HUES48 (cell line): Measurements from ENCODE around the gene SLC31A2.
"Not testable (repeated sequence)": the region's sequence is repeated elsewhere in the genome, so short reads cannot be mapped to it uniquely, and the experiment has no call there.

Source experiments
- H3K27ac ChIP-seq: one replicate; pipeline ENCODE4 v1.7.0; 2013; ENCODE audit warnings: low read depth, low read length, inconsistent platforms
- H3K27me3 ChIP-seq: 2 replicates; pipeline ENCODE4 v1.6.1; 2013; ENCODE audit warnings: mild to moderate bottlenecking, low read length; ENCODE audit not compliant: control insufficient read depth, insufficient read depth
- H3K36me3 ChIP-seq: 2 replicates; pipeline ENCODE4 v1.6.1; 2013; ENCODE audit warnings: low read length; ENCODE audit not compliant: control insufficient read depth, insufficient read depth
- H3K4me1 ChIP-seq: 2 replicates; pipeline ENCODE4 v1.6.1; 2013; ENCODE audit warnings: mild to moderate bottlenecking, low read length; ENCODE audit not compliant: control insufficient read depth, insufficient read depth
- H3K4me3 ChIP-seq: 2 replicates; pipeline ENCODE4 v1.5.1; 2013; ENCODE audit warnings: mild to moderate bottlenecking, low read depth, low read length
- H3K9ac ChIP-seq: 2 replicates; pipeline ENCODE4 v1.6.1; 2013; ENCODE audit warnings: mild to moderate bottlenecking, low read depth, low read length, moderate library complexity
- H3K9me3 ChIP-seq: 2 replicates; pipeline ENCODE4 v1.6.1; 2013; ENCODE audit warnings: low read length; ENCODE audit not compliant: control insufficient read depth, insufficient read depth

The SLC31A2 gene, protein sequence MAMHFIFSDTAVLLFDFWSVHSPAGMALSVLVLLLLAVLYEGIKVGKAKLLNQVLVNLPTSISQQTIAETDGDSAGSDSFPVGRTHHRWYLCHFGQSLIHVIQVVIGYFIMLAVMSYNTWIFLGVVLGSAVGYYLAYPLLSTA

DNA sequence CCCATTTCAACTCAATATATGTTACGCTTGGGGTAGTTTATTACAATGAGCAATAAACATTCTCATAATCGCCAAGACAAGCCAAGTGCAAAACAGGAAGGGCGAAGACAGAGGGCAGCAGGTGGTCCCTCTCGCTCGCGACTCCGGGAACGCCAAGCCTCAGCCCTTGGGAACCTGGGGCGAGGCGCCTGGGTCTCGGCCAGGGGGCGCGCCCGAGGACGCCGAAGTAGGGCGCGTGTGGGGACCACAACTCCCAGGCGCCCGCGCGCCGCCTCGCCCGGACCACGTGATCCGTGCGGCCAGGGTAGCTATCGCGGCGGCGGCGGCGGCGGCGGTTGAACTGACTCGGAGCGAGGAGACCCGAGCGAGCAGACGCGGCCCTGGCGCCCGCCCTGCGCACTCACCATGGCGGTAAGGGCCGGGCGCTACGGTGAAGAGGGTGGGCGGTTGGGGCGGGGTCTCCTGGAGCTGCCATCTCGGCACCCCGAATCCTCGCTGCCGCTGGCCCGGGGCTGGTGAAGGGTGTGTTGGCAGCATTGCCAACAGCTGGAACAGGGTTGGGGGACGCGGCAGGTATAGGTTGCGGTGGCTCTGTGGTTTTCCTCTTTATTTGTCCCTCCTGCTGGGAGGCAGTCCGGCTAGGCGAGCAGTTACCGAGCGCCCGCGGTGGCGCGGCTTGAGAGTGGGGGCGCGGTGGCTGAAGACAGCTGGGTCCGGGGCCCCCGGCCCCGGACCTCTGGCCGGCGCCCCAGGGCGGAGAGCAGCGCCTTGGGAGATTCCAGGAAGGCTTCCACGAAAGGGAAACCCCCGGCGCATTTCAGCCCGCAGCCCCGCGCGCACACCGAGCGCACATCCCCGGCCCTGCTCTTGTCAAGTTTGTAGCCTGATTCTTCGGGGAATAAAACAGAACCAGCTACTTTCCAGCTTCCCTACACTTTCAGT lies at the start of gene SLC31A2:
Gene SLC31A2 (plus strand): TSS at position 338 of the 942 bp plus-strand sequence. CDS start 68 bp downstream, at position 406.
- Histone ChIP-seq H3K36me3 (no peaks in the 10 kb centered on the region), H3K9ac (no peak within 1 kb of the TSS), H3K27ac (no peak within 1 kb of the TSS), H3K9me3 (no peaks in the 10 kb centered on the region), H3K27me3 (peaks cover 15% of the 10 kb centered on the region), H3K4me1 (no peaks in the 10 kb centered on the region), H3K4me3 (peak within 1 kb of the TSS; percentile 86)

- H3K36me3 ChIP-seq, H3K4me1 ChIP-seq, H3K9ac ChIP-seq, H3K4me3 ChIP-seq, H3K27me3 ChIP-seq, H3K27ac ChIP-seq: not testable (repeated sequence)
- H3K9me3 ChIP-seq: peaks cover 15% of the 10 kb centered on the region
Observed at GRCh38 chr9:113105345-113105744, 45.5 kb upstream of the SLC31A2 start.

GRCh38 chr9:113111065-113111951 lies 39.5 kb upstream of the SLC31A2 start:
- H3K4me3 ChIP-seq, H3K27me3 ChIP-seq, H3K4me1 ChIP-seq, H3K36me3 ChIP-seq, H3K9ac ChIP-seq, H3K27ac ChIP-seq: not testable (repeated sequence)
- H3K9me3 ChIP-seq: peaks cover 11% of the 10 kb centered on the region

- not testable (repeated sequence) for H3K4me3 ChIP-seq, H3K9ac ChIP-seq, H3K4me1 ChIP-seq, H3K27me3 ChIP-seq, H3K36me3 ChIP-seq, H3K27ac ChIP-seq
- H3K9me3 ChIP-seq: peaks cover 11% of the 10 kb centered on the region
Observed at GRCh38 chr9:113112706-113113510, 37.9 kb upstream of the SLC31A2 start.

DNA sequence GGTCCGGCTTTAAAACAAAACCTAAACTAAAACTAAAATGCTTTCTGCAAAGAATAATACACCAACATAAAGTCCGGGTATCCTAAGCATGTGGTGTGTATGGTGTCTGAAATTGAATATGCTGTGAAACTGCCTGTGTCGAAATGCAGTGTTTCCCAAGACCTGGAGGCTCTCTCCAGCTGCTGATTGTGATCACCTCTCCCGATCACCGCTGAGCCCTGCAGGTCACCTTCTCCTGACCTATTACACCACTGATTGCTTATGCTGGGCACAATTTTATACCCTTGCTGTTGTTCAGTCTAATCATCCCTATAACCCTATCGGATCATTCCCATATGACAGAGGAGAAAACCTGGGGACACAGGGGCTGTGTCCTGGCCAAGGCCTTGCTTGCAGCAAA lies 32.0 kb upstream of the SLC31A2 start:
- not testable (repeated sequence) for H3K36me3 ChIP-seq, H3K4me3 ChIP-seq, H3K27me3 ChIP-seq, H3K9ac ChIP-seq, H3K4me1 ChIP-seq, H3K27ac ChIP-seq, H3K9me3 ChIP-seq

DNA sequence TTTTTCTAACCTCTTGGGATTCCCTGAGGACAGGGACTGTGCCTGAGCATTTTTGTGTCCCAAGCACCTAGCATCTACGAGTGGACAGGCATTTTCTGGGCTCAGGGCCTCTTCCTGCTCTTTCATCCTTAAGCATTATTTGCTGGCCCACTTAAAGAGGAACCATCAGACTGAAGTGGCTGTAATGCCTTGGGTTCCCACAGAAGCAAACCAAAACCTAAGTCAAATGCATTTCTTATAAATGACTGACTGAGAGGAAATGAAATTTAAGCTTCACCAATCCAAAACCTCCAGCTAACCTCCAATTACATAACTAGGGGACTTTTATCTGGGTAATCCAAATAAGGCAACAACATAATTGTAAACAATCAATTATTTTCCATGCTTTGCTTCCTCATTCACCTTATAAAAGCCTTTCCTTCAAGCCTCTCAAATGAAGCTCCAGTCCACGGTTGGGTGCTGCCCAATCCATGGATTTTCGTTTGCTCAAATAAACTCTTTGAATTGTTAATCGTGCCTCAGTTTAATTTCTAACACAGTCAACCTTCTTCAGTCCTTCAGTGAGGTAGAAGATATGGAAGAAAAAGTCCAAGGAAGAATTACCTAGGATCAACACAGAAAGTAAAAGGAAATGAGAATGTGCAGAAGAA lies 25.3 kb upstream of the SLC31A2 start:
- Histone ChIP-seq H3K4me1 (no peaks in the 10 kb centered on the region), H3K4me3 (no peak overlapping the region), H3K9me3 (peaks cover 3% of the 10 kb centered on the region; the same call in 1 of the 2 replicates), H3K27me3 (no peaks in the 10 kb centered on the region), H3K9ac (no peak overlapping the region), H3K36me3 (no peaks in the 10 kb centered on the region), H3K27ac (no peak overlapping the region)

- Histone ChIP-seq H3K4me1 (no peaks in the 10 kb centered on the region), H3K27ac (no peak overlapping the region), H3K27me3 (no peaks in the 10 kb centered on the region), H3K4me3 (no peak overlapping the region), H3K36me3 (no peaks in the 10 kb centered on the region), H3K9ac (no peak overlapping the region), H3K9me3 (no peaks in the 10 kb centered on the region; the same call in 1 of the 2 replicates)
Observed at GRCh38 chr9:113129466-113129865, 21.3 kb upstream of the SLC31A2 start.

DNA sequence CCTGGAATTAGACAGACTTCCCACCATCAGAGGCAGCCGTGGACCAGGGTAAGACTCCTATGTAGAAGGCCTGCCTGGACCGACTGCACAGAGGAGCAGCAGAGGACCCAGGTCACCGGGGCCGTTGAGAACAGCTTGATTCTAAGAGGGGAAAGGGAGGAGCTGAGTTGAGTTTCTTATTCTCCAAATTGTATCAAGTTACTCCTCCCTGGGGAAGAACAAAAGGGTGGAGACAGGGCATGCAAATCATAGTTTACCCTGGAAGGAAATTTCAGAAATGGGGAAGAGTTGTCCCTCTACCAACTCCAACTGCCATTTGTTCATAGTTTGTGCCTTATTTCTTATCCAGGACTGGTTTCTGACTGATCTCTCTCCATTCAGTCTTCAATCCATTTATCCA lies 20.9 kb upstream of the SLC31A2 start:
- H3K4me3 ChIP-seq: no peak overlapping the region
- no peaks in the 10 kb centered on the region; the same call in 1 of the 2 replicates for H3K9me3 ChIP-seq
- no peak overlapping the region for H3K9ac ChIP-seq
- no peaks in the 10 kb centered on the region for H3K27me3 ChIP-seq
- no peak overlapping the region for H3K27ac ChIP-seq
- no peaks in the 10 kb centered on the region for H3K36me3 ChIP-seq
- H3K4me1 ChIP-seq: no peaks in the 10 kb centered on the region

DNA sequence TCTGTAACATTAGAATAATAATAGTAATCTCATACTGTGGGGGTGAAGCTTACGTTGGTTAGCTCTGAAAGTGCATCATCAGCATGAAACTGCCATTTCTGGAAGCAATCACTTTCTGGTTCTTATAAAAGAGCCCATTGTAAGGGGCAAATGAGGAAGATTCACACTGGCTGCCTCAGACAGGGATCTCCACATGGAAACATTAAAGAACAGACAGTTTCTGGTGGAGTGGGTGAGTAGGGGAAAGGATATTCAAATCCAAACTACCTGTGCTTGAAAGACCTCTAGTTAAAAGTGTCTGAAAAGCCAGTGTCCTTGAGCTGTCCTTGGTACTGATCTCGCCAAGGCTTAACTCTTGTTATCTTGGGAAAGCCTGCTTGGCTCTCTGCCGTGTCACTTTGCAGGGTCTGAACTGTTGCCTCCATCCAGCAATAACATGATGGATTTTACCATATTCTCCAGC lies 19.1 kb upstream of the SLC31A2 start:
- no peaks in the 10 kb centered on the region for H3K9me3 ChIP-seq
- no peak overlapping the region for H3K27ac ChIP-seq
- H3K36me3 ChIP-seq: no peaks in the 10 kb centered on the region
- H3K4me1 ChIP-seq: no peaks in the 10 kb centered on the region
- no peak overlapping the region for H3K9ac ChIP-seq
- no peak overlapping the region for H3K4me3 ChIP-seq
- H3K27me3 ChIP-seq: no peaks in the 10 kb centered on the region
